ENCODE data around the gene TSPYL1. TPM values are rescaled to one million over a fixed set of nuclear protein-coding genes. Genes with fewer than 3 reads are reported as not detected.

The TSPYL1 gene
- total RNA-seq, 1 experiment from 2014 or later, result 68.6 TPM

DNA sequence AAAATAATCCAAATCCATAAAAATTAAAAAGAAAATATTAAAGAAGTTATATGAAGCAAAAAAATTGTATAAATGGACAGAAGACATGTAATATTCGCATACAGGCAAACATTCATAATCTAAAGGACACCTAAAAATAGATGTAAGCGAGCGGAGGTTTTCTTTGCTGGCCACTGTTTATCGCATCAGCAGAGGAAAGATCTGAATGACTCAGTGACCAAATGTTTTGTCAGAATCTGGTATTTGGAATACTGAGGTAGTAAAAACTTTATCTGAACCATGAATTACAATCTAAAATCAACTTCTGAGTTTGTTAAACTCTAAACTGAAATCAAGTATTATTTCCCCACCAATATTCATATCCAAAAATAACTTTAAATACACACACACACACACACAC, 33.6 kb downstream of the TSPYL1 start:
- TF ChIP-seq ZNF317 (CRISPR knock-in tag; IDR thresholded peaks at IDR 0.05; ENCODE audit: borderline replicate concordance, low read depth), result no peak
- no peak for TF ChIP-seq ZNF396 (CRISPR knock-in tag; IDR thresholded peaks at IDR 0.05; ENCODE audit: borderline replicate concordance)
- TF ChIP-seq, protein P1, sequence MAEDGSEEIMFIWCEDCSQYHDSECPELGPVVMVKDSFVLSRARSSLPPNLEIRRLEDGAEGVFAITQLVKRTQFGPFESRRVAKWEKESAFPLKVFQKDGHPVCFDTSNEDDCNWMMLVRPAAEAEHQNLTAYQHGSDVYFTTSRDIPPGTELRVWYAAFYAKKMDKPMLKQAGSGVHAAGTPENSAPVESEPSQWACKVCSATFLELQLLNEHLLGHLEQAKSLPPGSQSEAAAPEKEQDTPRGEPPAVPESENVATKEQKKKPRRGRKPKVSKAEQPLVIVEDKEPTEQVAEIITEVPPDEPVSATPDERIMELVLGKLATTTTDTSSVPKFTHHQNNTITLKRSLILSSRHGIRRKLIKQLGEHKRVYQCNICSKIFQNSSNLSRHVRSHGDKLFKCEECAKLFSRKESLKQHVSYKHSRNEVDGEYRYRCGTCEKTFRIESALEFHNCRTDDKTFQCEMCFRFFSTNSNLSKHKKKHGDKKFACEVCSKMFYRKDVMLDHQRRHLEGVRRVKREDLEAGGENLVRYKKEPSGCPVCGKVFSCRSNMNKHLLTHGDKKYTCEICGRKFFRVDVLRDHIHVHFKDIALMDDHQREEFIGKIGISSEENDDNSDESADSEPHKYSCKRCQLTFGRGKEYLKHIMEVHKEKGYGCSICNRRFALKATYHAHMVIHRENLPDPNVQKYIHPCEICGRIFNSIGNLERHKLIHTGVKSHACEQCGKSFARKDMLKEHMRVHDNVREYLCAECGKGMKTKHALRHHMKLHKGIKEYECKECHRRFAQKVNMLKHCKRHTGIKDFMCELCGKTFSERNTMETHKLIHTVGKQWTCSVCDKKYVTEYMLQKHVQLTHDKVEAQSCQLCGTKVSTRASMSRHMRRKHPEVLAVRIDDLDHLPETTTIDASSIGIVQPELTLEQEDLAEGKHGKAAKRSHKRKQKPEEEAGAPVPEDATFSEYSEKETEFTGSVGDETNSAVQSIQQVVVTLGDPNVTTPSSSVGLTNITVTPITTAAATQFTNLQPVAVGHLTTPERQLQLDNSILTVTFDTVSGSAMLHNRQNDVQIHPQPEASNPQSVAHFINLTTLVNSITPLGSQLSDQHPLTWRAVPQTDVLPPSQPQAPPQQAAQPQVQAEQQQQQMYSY (CRISPR knock-in tag; IDR thresholded peaks at IDR 0.05), result no peak
- TF ChIP-seq, protein P2, sequence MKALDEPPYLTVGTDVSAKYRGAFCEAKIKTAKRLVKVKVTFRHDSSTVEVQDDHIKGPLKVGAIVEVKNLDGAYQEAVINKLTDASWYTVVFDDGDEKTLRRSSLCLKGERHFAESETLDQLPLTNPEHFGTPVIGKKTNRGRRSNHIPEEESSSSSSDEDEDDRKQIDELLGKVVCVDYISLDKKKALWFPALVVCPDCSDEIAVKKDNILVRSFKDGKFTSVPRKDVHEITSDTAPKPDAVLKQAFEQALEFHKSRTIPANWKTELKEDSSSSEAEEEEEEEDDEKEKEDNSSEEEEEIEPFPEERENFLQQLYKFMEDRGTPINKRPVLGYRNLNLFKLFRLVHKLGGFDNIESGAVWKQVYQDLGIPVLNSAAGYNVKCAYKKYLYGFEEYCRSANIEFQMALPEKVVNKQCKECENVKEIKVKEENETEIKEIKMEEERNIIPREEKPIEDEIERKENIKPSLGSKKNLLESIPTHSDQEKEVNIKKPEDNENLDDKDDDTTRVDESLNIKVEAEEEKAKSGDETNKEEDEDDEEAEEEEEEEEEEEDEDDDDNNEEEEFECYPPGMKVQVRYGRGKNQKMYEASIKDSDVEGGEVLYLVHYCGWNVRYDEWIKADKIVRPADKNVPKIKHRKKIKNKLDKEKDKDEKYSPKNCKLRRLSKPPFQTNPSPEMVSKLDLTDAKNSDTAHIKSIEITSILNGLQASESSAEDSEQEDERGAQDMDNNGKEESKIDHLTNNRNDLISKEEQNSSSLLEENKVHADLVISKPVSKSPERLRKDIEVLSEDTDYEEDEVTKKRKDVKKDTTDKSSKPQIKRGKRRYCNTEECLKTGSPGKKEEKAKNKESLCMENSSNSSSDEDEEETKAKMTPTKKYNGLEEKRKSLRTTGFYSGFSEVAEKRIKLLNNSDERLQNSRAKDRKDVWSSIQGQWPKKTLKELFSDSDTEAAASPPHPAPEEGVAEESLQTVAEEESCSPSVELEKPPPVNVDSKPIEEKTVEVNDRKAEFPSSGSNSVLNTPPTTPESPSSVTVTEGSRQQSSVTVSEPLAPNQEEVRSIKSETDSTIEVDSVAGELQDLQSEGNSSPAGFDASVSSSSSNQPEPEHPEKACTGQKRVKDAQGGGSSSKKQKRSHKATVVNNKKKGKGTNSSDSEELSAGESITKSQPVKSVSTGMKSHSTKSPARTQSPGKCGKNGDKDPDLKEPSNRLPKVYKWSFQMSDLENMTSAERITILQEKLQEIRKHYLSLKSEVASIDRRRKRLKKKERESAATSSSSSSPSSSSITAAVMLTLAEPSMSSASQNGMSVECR (CRISPR knock-in tag; IDR thresholded peaks at IDR 0.05; ENCODE audit: borderline replicate concordance), result no peak
- no peak for TF ChIP-seq CREM (CRISPR knock-in tag; IDR thresholded peaks at IDR 0.05)
- TF ChIP-seq, protein P3, sequence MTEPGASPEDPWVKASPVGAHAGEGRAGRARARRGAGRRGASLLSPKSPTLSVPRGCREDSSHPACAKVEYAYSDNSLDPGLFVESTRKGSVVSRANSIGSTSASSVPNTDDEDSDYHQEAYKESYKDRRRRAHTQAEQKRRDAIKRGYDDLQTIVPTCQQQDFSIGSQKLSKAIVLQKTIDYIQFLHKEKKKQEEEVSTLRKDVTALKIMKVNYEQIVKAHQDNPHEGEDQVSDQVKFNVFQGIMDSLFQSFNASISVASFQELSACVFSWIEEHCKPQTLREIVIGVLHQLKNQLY (CRISPR knock-in tag; IDR thresholded peaks at IDR 0.05), result no peak
- TF ChIP-seq, protein P4, sequence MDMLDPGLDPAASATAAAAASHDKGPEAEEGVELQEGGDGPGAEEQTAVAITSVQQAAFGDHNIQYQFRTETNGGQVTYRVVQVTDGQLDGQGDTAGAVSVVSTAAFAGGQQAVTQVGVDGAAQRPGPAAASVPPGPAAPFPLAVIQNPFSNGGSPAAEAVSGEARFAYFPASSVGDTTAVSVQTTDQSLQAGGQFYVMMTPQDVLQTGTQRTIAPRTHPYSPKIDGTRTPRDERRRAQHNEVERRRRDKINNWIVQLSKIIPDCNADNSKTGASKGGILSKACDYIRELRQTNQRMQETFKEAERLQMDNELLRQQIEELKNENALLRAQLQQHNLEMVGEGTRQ (CRISPR knock-in tag; IDR thresholded peaks at IDR 0.05), result no peak
- TF ChIP-seq, protein P5, sequence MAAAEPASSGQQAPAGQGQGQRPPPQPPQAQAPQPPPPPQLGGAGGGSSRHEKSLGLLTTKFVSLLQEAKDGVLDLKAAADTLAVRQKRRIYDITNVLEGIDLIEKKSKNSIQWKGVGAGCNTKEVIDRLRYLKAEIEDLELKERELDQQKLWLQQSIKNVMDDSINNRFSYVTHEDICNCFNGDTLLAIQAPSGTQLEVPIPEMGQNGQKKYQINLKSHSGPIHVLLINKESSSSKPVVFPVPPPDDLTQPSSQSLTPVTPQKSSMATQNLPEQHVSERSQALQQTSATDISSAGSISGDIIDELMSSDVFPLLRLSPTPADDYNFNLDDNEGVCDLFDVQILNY (CRISPR knock-in tag; IDR thresholded peaks at IDR 0.05), result no peak
- no peak for TF ChIP-seq MXD4 (CRISPR knock-in tag; IDR thresholded peaks at IDR 0.05; ENCODE audit: borderline replicate concordance)
- TF ChIP-seq, protein P6, sequence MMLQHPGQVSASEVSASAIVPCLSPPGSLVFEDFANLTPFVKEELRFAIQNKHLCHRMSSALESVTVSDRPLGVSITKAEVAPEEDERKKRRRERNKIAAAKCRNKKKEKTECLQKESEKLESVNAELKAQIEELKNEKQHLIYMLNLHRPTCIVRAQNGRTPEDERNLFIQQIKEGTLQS (CRISPR knock-in tag; conservative IDR thresholded peaks at IDR 0.05), result no peak
- Mint-ChIP-seq H3K9me3 (no peaks in the 10 kb centered on the region), H3K4me3 (no peak overlapping the region), H3K36me3 (no peaks in the 10 kb centered on the region), H3K4me1 (peaks cover 13% of the 10 kb centered on the region; the same call in 1 of the 2 replicates), H3K27ac (no peak overlapping the region), H3K27me3 (ENCODE audit: low read depth) (no peaks in the 10 kb centered on the region)
- ChIA-PET CTCF (no interaction called here), POLR2A (no interaction called here)
- no peak for DNase-seq (ENCODE audit: low spot score)
- ATAC-seq, result no peak

DNA sequence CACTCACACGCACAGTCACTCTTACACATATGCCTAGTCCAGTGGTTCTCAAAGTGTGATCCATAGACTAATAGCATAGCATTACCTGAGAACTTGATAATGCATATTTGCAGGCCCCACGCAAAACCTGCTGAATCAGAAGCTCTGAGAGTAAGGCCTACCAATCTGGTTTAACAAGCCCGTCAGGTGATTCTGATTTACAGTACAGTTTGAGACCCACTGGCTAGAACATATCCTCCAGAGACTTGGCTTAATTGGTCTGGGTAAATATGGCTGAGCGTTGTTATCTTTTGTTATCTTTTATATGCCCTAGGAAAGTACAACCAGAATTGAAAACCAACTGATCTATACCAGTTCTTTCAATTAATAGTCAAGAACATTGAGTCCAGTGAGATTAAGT, 35.4 kb downstream of the TSPYL1 start:
- H3K36me3 Mint-ChIP-seq, result peaks cover 12% of the 10 kb centered on the region
- ATAC-seq, result no peak
- H3K4me1 Mint-ChIP-seq, result no peaks in the 10 kb centered on the region; the same call in 1 of the 2 replicates
- no peak overlapping the region for H3K27ac Mint-ChIP-seq
- H3K9me3 Mint-ChIP-seq, result peaks cover 4% of the 10 kb centered on the region; the same call in 1 of the 2 replicates
- POLR2A ChIA-PET, result interaction anchor here (1.0 kb wide), 1 partner anchor 35 kb away, joined by 3 read pairs; no protein-coding TSS in a partner anchor
- DNase-seq (ENCODE audit: low spot score), result no peak
- no peak overlapping the region for H3K4me3 Mint-ChIP-seq
- H3K27me3 Mint-ChIP-seq (ENCODE audit: low read depth), result no peaks in the 10 kb centered on the region
- CTCF ChIA-PET, result no interaction called here
- TF ChIP-seq, protein P7, sequence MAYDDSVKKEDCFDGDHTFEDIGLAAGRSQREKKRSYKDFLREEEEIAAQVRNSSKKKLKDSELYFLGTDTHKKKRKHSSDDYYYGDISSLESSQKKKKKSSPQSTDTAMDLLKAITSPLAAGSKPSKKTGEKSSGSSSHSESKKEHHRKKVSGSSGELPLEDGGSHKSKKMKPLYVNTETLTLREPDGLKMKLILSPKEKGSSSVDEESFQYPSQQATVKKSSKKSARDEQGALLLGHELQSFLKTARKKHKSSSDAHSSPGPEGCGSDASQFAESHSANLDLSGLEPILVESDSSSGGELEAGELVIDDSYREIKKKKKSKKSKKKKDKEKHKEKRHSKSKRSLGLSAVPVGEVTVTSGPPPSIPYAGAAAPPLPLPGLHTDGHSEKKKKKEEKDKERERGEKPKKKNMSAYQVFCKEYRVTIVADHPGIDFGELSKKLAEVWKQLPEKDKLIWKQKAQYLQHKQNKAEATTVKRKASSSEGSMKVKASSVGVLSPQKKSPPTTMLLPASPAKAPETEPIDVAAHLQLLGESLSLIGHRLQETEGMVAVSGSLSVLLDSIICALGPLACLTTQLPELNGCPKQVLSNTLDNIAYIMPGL (CRISPR knock-in tag; IDR thresholded peaks at IDR 0.05), result no peak
- no peak for TF ChIP-seq RORB (CRISPR knock-in tag; IDR thresholded peaks at IDR 0.05)
- TF ChIP-seq, protein P8, sequence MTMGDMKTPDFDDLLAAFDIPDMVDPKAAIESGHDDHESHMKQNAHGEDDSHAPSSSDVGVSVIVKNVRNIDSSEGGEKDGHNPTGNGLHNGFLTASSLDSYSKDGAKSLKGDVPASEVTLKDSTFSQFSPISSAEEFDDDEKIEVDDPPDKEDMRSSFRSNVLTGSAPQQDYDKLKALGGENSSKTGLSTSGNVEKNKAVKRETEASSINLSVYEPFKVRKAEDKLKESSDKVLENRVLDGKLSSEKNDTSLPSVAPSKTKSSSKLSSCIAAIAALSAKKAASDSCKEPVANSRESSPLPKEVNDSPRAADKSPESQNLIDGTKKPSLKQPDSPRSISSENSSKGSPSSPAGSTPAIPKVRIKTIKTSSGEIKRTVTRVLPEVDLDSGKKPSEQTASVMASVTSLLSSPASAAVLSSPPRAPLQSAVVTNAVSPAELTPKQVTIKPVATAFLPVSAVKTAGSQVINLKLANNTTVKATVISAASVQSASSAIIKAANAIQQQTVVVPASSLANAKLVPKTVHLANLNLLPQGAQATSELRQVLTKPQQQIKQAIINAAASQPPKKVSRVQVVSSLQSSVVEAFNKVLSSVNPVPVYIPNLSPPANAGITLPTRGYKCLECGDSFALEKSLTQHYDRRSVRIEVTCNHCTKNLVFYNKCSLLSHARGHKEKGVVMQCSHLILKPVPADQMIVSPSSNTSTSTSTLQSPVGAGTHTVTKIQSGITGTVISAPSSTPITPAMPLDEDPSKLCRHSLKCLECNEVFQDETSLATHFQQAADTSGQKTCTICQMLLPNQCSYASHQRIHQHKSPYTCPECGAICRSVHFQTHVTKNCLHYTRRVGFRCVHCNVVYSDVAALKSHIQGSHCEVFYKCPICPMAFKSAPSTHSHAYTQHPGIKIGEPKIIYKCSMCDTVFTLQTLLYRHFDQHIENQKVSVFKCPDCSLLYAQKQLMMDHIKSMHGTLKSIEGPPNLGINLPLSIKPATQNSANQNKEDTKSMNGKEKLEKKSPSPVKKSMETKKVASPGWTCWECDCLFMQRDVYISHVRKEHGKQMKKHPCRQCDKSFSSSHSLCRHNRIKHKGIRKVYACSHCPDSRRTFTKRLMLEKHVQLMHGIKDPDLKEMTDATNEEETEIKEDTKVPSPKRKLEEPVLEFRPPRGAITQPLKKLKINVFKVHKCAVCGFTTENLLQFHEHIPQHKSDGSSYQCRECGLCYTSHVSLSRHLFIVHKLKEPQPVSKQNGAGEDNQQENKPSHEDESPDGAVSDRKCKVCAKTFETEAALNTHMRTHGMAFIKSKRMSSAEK (CRISPR knock-in tag; IDR thresholded peaks at IDR 0.05; ENCODE audit: borderline replicate concordance), result no peak
- TF ChIP-seq, protein P9, sequence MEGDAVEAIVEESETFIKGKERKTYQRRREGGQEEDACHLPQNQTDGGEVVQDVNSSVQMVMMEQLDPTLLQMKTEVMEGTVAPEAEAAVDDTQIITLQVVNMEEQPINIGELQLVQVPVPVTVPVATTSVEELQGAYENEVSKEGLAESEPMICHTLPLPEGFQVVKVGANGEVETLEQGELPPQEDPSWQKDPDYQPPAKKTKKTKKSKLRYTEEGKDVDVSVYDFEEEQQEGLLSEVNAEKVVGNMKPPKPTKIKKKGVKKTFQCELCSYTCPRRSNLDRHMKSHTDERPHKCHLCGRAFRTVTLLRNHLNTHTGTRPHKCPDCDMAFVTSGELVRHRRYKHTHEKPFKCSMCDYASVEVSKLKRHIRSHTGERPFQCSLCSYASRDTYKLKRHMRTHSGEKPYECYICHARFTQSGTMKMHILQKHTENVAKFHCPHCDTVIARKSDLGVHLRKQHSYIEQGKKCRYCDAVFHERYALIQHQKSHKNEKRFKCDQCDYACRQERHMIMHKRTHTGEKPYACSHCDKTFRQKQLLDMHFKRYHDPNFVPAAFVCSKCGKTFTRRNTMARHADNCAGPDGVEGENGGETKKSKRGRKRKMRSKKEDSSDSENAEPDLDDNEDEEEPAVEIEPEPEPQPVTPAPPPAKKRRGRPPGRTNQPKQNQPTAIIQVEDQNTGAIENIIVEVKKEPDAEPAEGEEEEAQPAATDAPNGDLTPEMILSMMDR (IDR thresholded peaks at IDR 0.05), result no peak
